GM23338 (cell line): ENCODE measurements around the gene IFNLR1.

Experiments used
- EZH2phosphoT487 ChIP-seq: fragments of 200-600 bp; sonication (generic); IDR thresholded peaks from one replicate; pipeline ENCODE4 v1.8.1; 2018; ENCODE audit warnings: antibody characterized with exemption; ENCODE audit not compliant: unreplicated experiment
- TF ChIP-seq, protein P1 (sequence below): IDR thresholded peaks from 2 replicates; pipeline ENCODE4 v1.6.1; 2016; ENCODE audit warnings: antibody characterized with exemption
- TF ChIP-seq, protein P2 (sequence below), 2 experiments: fragments of 200-600 bp in 1 of 2; sonication (generic) in 1 of 2; conservative IDR thresholded peaks; 2 replicates each; pipeline versions ENCODE4 v1.5.1 to v1.6.1; 2016 to 2017; ENCODE audit warnings: antibody characterized with exemption in 2 of 2, low read depth in 2 of 2, mild to moderate bottlenecking in 2 of 2, moderate library complexity in 1 of 2

DNA sequence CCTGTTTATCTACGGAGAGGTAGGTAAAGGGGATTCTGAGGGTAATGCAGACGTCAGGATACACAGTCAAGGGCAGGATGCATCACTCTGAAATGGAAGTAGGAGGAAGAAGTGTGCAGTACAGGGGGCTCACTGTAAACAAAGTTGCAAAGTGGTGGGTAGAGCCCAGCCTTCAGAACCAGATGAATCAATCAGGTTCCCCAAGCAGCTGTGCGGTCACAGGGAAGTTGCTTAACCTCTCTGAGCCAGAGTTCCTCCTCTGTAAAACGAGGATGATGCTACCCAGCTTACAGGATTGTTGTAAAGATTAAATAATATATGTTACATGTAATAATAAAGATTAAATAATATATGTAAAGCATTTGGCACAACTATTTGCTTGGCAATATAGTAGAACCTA, 61.6 kb downstream of the IFNLR1 start:
- TF ChIP-seq, protein P1, sequence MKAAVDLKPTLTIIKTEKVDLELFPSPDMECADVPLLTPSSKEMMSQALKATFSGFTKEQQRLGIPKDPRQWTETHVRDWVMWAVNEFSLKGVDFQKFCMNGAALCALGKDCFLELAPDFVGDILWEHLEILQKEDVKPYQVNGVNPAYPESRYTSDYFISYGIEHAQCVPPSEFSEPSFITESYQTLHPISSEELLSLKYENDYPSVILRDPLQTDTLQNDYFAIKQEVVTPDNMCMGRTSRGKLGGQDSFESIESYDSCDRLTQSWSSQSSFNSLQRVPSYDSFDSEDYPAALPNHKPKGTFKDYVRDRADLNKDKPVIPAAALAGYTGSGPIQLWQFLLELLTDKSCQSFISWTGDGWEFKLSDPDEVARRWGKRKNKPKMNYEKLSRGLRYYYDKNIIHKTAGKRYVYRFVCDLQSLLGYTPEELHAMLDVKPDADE: no peak
- TF ChIP-seq, protein P2, sequence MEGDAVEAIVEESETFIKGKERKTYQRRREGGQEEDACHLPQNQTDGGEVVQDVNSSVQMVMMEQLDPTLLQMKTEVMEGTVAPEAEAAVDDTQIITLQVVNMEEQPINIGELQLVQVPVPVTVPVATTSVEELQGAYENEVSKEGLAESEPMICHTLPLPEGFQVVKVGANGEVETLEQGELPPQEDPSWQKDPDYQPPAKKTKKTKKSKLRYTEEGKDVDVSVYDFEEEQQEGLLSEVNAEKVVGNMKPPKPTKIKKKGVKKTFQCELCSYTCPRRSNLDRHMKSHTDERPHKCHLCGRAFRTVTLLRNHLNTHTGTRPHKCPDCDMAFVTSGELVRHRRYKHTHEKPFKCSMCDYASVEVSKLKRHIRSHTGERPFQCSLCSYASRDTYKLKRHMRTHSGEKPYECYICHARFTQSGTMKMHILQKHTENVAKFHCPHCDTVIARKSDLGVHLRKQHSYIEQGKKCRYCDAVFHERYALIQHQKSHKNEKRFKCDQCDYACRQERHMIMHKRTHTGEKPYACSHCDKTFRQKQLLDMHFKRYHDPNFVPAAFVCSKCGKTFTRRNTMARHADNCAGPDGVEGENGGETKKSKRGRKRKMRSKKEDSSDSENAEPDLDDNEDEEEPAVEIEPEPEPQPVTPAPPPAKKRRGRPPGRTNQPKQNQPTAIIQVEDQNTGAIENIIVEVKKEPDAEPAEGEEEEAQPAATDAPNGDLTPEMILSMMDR (conservative IDR thresholded peaks at IDR 0.05; ENCODE audit: low read depth in 2 of 2): no peak
- TF ChIP-seq EZH2phosphoT487: no peak
